Skeletal muscle satellite cell (primary cell): ENCODE data around the gene CCDC12.

Experiments used
- H3K27me3 ChIP-seq: 2 replicates; pipeline ENCODE4 v1.7.0; 2013; ENCODE audit warnings: low read length; ENCODE audit not compliant: control insufficient read depth, insufficient read depth
- H3K36me3 ChIP-seq: 2 replicates; pipeline ENCODE4 v1.7.0; 2013; ENCODE audit warnings: mild to moderate bottlenecking, control low read depth, low read length; ENCODE audit not compliant: insufficient read depth
- H3K4me1 ChIP-seq: 2 replicates; pipeline ENCODE4 v1.7.0; 2013; ENCODE audit warnings: low read length; ENCODE audit not compliant: control insufficient read depth, insufficient read depth
- H3K4me2 ChIP-seq: 2 replicates; pipeline ENCODE4 v1.7.0; 2013; ENCODE audit warnings: mild to moderate bottlenecking, low read length
- H3K4me3 ChIP-seq: 2 replicates; pipeline ENCODE4 v1.7.0; 2013; ENCODE audit warnings: low read length
- H3K9ac ChIP-seq: 2 replicates; pipeline ENCODE4 v1.7.0; 2013; ENCODE audit warnings: mild to moderate bottlenecking, low read depth, low read length, moderate library complexity
- H3K9me3 ChIP-seq: replicated peaks from 2 replicates; pipeline ENCODE4 v1.7.0; 2013; ENCODE audit warnings: mild to moderate bottlenecking, control low read depth, low read length

Gene CCDC12

GRCh38 chr3:46999516-47000197 is 23.1 kb upstream of the CCDC12 start:
- peaks cover 3% of the 10 kb centered on the region for H3K36me3 ChIP-seq
- H3K4me3 ChIP-seq = no peak overlapping the region
- no peaks in the 10 kb centered on the region for H3K27me3 ChIP-seq

GRCh38 chr3:46998852-46999515 is 22.4 kb upstream of the CCDC12 start:
- Histone ChIP-seq H3K27me3 (no peaks in the 10 kb centered on the region), H3K4me2 (no peak overlapping the region), H3K9me3 (no peaks in the 10 kb centered on the region)

More at GRCh38 chr3:46999516-47000197, 23.1 kb upstream of the CCDC12 start:
- peaks cover 8% of the 10 kb centered on the region for H3K4me1 ChIP-seq
- no peaks in the 10 kb centered on the region for H3K9me3 ChIP-seq
- no peak overlapping the region for H3K4me2 ChIP-seq
- H3K9ac ChIP-seq = no peak overlapping the region

GRCh38 chr3:46998121-46998851 is 21.7 kb upstream of the CCDC12 start:
- Histone ChIP-seq H3K9ac (no peak overlapping the region), H3K36me3 (peaks cover 3% of the 10 kb centered on the region), H3K4me2 (no peak overlapping the region), H3K4me1 (peaks cover 8% of the 10 kb centered on the region), H3K9me3 (no peaks in the 10 kb centered on the region), H3K4me3 (no peak overlapping the region), H3K27me3 (no peaks in the 10 kb centered on the region)

More at GRCh38 chr3:46998852-46999515, 22.4 kb upstream of the CCDC12 start:
- H3K36me3 ChIP-seq = peaks cover 3% of the 10 kb centered on the region
- H3K4me3 ChIP-seq = no peak overlapping the region
- peaks cover 8% of the 10 kb centered on the region for H3K4me1 ChIP-seq
- H3K9ac ChIP-seq = no peak overlapping the region

- no peak overlapping the region for H3K4me3 ChIP-seq
- no peaks in the 10 kb centered on the region for H3K27me3 ChIP-seq
- peaks cover 3% of the 10 kb centered on the region for H3K36me3 ChIP-seq
- peaks cover 8% of the 10 kb centered on the region for H3K4me1 ChIP-seq
- no peaks in the 10 kb centered on the region for H3K9me3 ChIP-seq
- no peak overlapping the region for H3K9ac ChIP-seq
- H3K4me2 ChIP-seq = no peak overlapping the region
Measured at GRCh38 chr3:46997453-46998091, 21.0 kb upstream of the CCDC12 start.

GRCh38 chr3:46996689-46997452 is 20.3 kb upstream of the CCDC12 start:
- Histone ChIP-seq H3K36me3 (peaks cover 3% of the 10 kb centered on the region), H3K4me3 (no peak overlapping the region), H3K27me3 (no peaks in the 10 kb centered on the region), H3K4me2 (no peak overlapping the region), H3K9me3 (no peaks in the 10 kb centered on the region), H3K9ac (no peak overlapping the region), H3K4me1 (peaks cover 8% of the 10 kb centered on the region)

GRCh38 chr3:46995901-46996562 is 19.5 kb upstream of the CCDC12 start:
- no peaks in the 10 kb centered on the region for H3K36me3 ChIP-seq
- no peaks in the 10 kb centered on the region for H3K27me3 ChIP-seq
- no peak overlapping the region for H3K9ac ChIP-seq
- H3K4me3 ChIP-seq = no peak overlapping the region
- no peaks in the 10 kb centered on the region for H3K9me3 ChIP-seq
- H3K4me2 ChIP-seq = no peak overlapping the region
- H3K4me1 ChIP-seq = peaks cover 8% of the 10 kb centered on the region

- no peaks in the 10 kb centered on the region for H3K36me3 ChIP-seq
- no peaks in the 10 kb centered on the region for H3K27me3 ChIP-seq
- H3K4me1 ChIP-seq = no peaks in the 10 kb centered on the region
- H3K4me2 ChIP-seq = no peak overlapping the region
- H3K4me3 ChIP-seq = no peak overlapping the region
- no peak overlapping the region for H3K9ac ChIP-seq
- no peaks in the 10 kb centered on the region for H3K9me3 ChIP-seq
Measured at GRCh38 chr3:46994801-46995731, 18.5 kb upstream of the CCDC12 start.

- Histone ChIP-seq H3K9ac (no peak overlapping the region), H3K9me3 (no peaks in the 10 kb centered on the region), H3K27me3 (no peaks in the 10 kb centered on the region), H3K36me3 (no peaks in the 10 kb centered on the region), H3K4me1 (no peaks in the 10 kb centered on the region), H3K4me2 (no peak overlapping the region), H3K4me3 (no peak overlapping the region)
Measured at GRCh38 chr3:46993986-46994385, 17.4 kb upstream of the CCDC12 start.

GRCh38 chr3:46993292-46993691 is 16.7 kb upstream of the CCDC12 start:
- H3K4me2 ChIP-seq = no peak overlapping the region
- no peaks in the 10 kb centered on the region for H3K27me3 ChIP-seq
- H3K9me3 ChIP-seq = no peaks in the 10 kb centered on the region
- H3K9ac ChIP-seq = no peak overlapping the region
- no peaks in the 10 kb centered on the region for H3K36me3 ChIP-seq
- no peaks in the 10 kb centered on the region for H3K4me1 ChIP-seq
- H3K4me3 ChIP-seq = no peak overlapping the region

- no peak overlapping the region for H3K4me2 ChIP-seq
- no peaks in the 10 kb centered on the region for H3K4me1 ChIP-seq
- H3K9ac ChIP-seq = no peak overlapping the region
- H3K9me3 ChIP-seq = no peaks in the 10 kb centered on the region
- H3K4me3 ChIP-seq = no peak overlapping the region
- no peaks in the 10 kb centered on the region for H3K27me3 ChIP-seq
- H3K36me3 ChIP-seq = no peaks in the 10 kb centered on the region
Measured at GRCh38 chr3:46992231-46992630, 15.7 kb upstream of the CCDC12 start.
